Astrocyte (in vitro differentiated cells and primary cell): ENCODE data around the gene NFKB1. TPM values are rescaled to one million over a fixed set of nuclear protein-coding genes. Genes with fewer than 3 reads are reported as not detected.

ENCODE experiments used
- DNase-seq: peaks from one replicate; pipeline ENCODE4 v3.0.0-alpha.2; 2010; ENCODE audit warnings: low read depth
- FAIRE-seq: peaks from 2 replicates; lab custom pipeline; 2011; peaks lifted over from hg19 to GRCh38; lab: Jason Lieb, UNC
- H2AFZ ChIP-seq: 2 replicates; pipeline ENCODE4 v1.6.0; 2012; ENCODE audit warnings: low read depth, low read length, inconsistent platforms
- H3K27ac ChIP-seq: 2 replicates; pipeline ENCODE4 v1.5.1; 2011; ENCODE audit warnings: low read depth, low read length, inconsistent platforms
- H3K27me3 ChIP-seq: 2 replicates; pipeline ENCODE4 v1.6.0; 2011; ENCODE audit warnings: low read length, inconsistent platforms; ENCODE audit not compliant: insufficient read depth
- H3K36me3 ChIP-seq: 2 replicates; pipeline ENCODE4 v1.5.1; 2011; ENCODE audit warnings: low read length, inconsistent platforms; ENCODE audit not compliant: insufficient read depth
- H3K4me1 ChIP-seq: 2 replicates; pipeline ENCODE4 v1.5.1; 2011; ENCODE audit warnings: low read length, inconsistent platforms; ENCODE audit not compliant: insufficient read depth
- H3K4me2 ChIP-seq: 2 replicates; pipeline ENCODE4 v1.6.0; 2012; ENCODE audit warnings: low read length, inconsistent platforms
- H3K4me3 ChIP-seq: 2 replicates; pipeline ENCODE4 v1.5.1; 2011; ENCODE audit warnings: low read depth, mild to moderate bottlenecking, low read length, inconsistent platforms; ENCODE audit not compliant: insufficient read depth
- H3K79me2 ChIP-seq: 2 replicates; pipeline ENCODE4 v1.6.0; 2012; ENCODE audit warnings: mild to moderate bottlenecking, low read length, inconsistent platforms; ENCODE audit not compliant: insufficient read depth
- H3K9ac ChIP-seq: 2 replicates; pipeline ENCODE4 v1.6.0; 2012; ENCODE audit warnings: mild to moderate bottlenecking, low read length, inconsistent platforms
- H3K9me3 ChIP-seq: 2 replicates; pipeline ENCODE4 v1.5.1; 2012; ENCODE audit warnings: low read depth, mild to moderate bottlenecking, low read length, inconsistent platforms; ENCODE audit not compliant: insufficient read depth
- H4K20me1 ChIP-seq: 2 replicates; pipeline ENCODE4 v1.6.0; 2012; ENCODE audit warnings: low read length, inconsistent platforms; ENCODE audit not compliant: insufficient read depth
- H3K27ac Mint-ChIP-seq: one replicate; pipeline ENCODE4 v1.8.0; 2021; ENCODE audit warnings: mild to moderate bottlenecking, mixed read lengths; ENCODE audit not compliant: unreplicated experiment
- H3K27me3 Mint-ChIP-seq: one replicate; pipeline ENCODE4 v1.8.0; 2021; ENCODE audit warnings: low read depth, mixed read lengths; ENCODE audit not compliant: unreplicated experiment
- H3K36me3 Mint-ChIP-seq: one replicate; pipeline ENCODE4 v1.8.0; 2021; ENCODE audit warnings: low read depth, mixed read lengths; ENCODE audit not compliant: unreplicated experiment
- H3K4me1 Mint-ChIP-seq: one replicate; pipeline ENCODE4 v1.8.0; 2021; ENCODE audit warnings: low read depth, mixed read lengths; ENCODE audit not compliant: unreplicated experiment
- H3K4me3 Mint-ChIP-seq: one replicate; pipeline ENCODE4 v1.8.0; 2021; ENCODE audit warnings: mild to moderate bottlenecking, moderate library complexity, mixed read lengths; ENCODE audit not compliant: unreplicated experiment
- H3K9me3 Mint-ChIP-seq: one replicate; pipeline ENCODE4 v1.8.0; 2021; ENCODE audit warnings: mild to moderate bottlenecking, mixed read lengths; ENCODE audit not compliant: unreplicated experiment
- CTCF ChIP-seq: IDR thresholded peaks from 2 replicates; pipeline ENCODE4 v1.5.1; 2011; ENCODE audit warnings: low read depth, mild to moderate bottlenecking, inconsistent platforms, low read length, moderate library complexity; ENCODE audit not compliant: insufficient read depth
- EZH2 ChIP-seq: IDR thresholded peaks from 2 replicates; pipeline ENCODE4 v1.6.1; 2012; ENCODE audit warnings: mild to moderate bottlenecking, low read length, inconsistent platforms; ENCODE audit not compliant: insufficient read depth
- total RNA-seq: library from RNA; stranded (reverse); gene quantifications from 2 replicates; pipeline ENCODE4 v1.2.1, GENCODE V29; 2021

Gene NFKB1
- total RNA-seq, 1 donor from 2014 or later = 19.9 TPM

GRCh38 chr4:102578270-102578669, 77.1 kb downstream of the NFKB1 start:
- H3K4me1 ChIP-seq = peaks cover 5% of the 10 kb centered on the region
- H3K4me3 Mint-ChIP-seq = no peak overlapping the region
- DNase-seq (no peak), FAIRE-seq (no peak)
- no peak overlapping the region for H3K4me2 ChIP-seq
- peaks cover 12% of the 10 kb centered on the region for H3K36me3 Mint-ChIP-seq
- H3K27me3 ChIP-seq = no peaks in the 10 kb centered on the region
- H3K27ac Mint-ChIP-seq = no peak overlapping the region
- no peak for TF ChIP-seq CTCF
- no peak overlapping the region for H3K27ac ChIP-seq
- peaks cover 17% of the 10 kb centered on the region for H3K4me1 Mint-ChIP-seq
- peaks cover 25% of the 10 kb centered on the region for H4K20me1 ChIP-seq
- peaks cover 4% of the 10 kb centered on the region for H3K9me3 Mint-ChIP-seq
- no peak overlapping the region for H3K9ac ChIP-seq
- no peaks in the 10 kb centered on the region for H3K27me3 Mint-ChIP-seq
- no peak overlapping the region for H3K4me3 ChIP-seq
- H3K79me2 ChIP-seq = no peaks in the 10 kb centered on the region
- no peaks in the 10 kb centered on the region for H3K9me3 ChIP-seq
- no peak overlapping the region for H2AFZ ChIP-seq
- H3K36me3 ChIP-seq = peaks cover 23% of the 10 kb centered on the region

- Histone ChIP-seq H4K20me1 (peaks cover 23% of the 10 kb centered on the region), H3K9me3 (no peaks in the 10 kb centered on the region), H3K4me2 (no peak overlapping the region), H2AFZ (no peak overlapping the region), H3K9ac (no peak overlapping the region), H3K79me2 (no peaks in the 10 kb centered on the region), H3K4me3 (no peak overlapping the region), H3K27me3 (no peaks in the 10 kb centered on the region), H3K4me1 (peaks cover 5% of the 10 kb centered on the region), H3K27ac (no peak overlapping the region), H3K36me3 (peaks cover 27% of the 10 kb centered on the region)
- Mint-ChIP-seq H3K4me3 (no peak overlapping the region), H3K9me3 (peaks cover 4% of the 10 kb centered on the region), H3K27ac (no peak overlapping the region), H3K4me1 (peaks cover 17% of the 10 kb centered on the region), H3K36me3 (peaks cover 14% of the 10 kb centered on the region), H3K27me3 (no peaks in the 10 kb centered on the region)
- DNase-seq (no peak), FAIRE-seq (no peak)
- TF ChIP-seq EZH2 = no peak
Measured at GRCh38 chr4:102578819-102579218, 77.7 kb downstream of the NFKB1 start.

- no peak overlapping the region for H3K4me3 Mint-ChIP-seq
- H3K27ac Mint-ChIP-seq = no peak overlapping the region
- DNase-seq (no peak), FAIRE-seq (peak; percentile 37)
- no peaks in the 10 kb centered on the region for H3K27me3 Mint-ChIP-seq
- H3K4me1 Mint-ChIP-seq = peaks cover 15% of the 10 kb centered on the region
- TF ChIP-seq EZH2 (no peak), CTCF (no peak)
- Histone ChIP-seq H3K4me2 (no peak overlapping the region), H3K79me2 (no peaks in the 10 kb centered on the region), H3K27ac (no peak overlapping the region), H3K4me3 (no peak overlapping the region), H3K4me1 (peaks cover 5% of the 10 kb centered on the region), H3K9ac (no peak overlapping the region), H4K20me1 (peaks cover 14% of the 10 kb centered on the region), H3K27me3 (no peaks in the 10 kb centered on the region), H3K9me3 (no peaks in the 10 kb centered on the region), H2AFZ (no peak overlapping the region), H3K36me3 (peaks cover 27% of the 10 kb centered on the region)
- peaks cover 17% of the 10 kb centered on the region for H3K36me3 Mint-ChIP-seq
- peaks cover 4% of the 10 kb centered on the region for H3K9me3 Mint-ChIP-seq
Measured at GRCh38 chr4:102579794-102580462, 78.8 kb downstream of the NFKB1 start.
